ENCODE data around the gene NLRP5.
"Not testable (repeated sequence)": the region's sequence is repeated elsewhere in the genome, so short reads cannot be mapped to it uniquely, and the experiment has no call there.

Gene NLRP5

DNA sequence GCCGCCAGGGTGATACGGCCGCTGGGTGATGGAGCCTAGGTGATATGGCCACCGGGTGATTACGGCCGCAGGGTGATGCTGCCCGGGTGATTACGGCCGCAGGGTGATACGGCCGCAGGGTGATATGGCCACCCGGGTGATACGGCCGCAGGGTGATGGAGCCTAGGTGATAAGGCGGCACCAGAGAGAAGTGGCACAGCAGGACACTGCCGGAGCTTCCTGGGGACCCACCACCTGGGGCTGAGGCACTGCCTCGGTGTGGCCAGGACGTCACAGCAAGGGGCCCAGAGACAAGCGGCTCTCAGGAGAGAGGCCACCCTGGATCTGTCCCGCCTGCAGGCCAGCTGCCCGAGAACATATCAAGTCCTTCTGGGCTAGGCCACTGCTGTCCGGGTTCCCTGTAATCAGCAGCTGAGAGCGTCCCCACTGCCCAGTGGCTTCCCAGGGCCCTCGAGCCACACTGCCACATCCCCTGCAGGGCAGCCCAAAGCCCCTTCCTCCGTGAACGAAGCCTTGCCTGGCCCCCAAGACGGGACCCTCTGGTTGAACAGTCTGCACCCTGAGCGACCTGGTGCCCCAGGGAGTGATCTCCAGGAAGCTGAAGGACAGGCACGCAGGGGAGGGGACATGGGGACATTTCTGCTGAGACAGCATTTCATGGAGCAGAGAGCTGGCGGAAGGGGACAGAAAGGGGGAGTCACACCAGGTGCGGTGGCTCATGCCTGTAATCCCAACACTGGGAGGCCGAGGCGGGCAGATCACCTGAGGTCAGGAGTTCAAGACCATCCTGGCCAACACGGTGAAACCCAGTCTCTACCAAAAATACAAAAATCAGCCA is 112.4 kb downstream of the NLRP5 start:
- DNase-seq (ENCODE audit: low spot score), result no peak

DNA sequence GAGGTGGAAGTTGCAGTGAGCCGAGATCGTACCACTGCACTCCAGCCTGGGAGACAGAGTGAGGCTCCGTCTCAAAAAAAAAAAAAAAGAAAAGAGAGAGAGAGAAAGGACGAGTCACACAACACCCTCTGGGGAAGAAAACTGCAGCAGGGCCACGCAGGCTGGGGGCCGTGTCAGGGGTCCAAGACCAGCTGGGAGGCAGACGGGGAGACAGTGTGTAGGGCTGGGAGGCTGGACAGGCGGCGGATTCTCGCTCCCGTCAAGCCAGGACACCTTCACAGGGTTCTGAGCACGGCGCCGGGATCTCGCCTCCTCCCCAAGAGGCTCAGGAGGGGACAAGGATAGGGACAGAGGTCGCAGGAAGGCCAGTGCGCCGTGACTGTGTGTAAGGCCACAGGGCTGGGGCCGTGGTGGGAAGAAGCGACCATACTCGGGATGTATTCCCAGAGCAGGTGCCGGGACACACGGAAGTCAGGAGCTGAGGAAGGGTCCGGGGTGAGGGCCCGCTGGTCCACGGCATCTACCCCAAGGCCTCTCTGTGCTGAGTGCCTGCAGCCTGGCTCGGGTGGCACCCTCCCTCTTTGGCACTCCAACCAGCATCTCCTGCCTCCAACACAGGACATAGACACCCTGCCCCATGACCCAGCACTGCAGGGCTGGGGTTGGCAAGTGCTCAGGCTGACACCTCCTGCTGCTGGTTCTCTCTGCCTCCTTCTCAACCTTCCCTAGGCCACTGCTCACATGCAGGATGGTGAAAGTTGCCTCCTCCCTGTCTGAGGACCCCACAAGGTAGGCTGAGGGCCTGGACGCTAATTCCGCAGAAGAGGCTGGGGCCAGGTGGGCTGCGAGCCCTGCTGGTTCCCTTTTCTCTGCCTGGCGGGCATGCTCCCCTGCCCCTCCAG is 113.3 kb downstream of the NLRP5 start:
- DNase-seq (ENCODE audit: low spot score), result no peak

DNA sequence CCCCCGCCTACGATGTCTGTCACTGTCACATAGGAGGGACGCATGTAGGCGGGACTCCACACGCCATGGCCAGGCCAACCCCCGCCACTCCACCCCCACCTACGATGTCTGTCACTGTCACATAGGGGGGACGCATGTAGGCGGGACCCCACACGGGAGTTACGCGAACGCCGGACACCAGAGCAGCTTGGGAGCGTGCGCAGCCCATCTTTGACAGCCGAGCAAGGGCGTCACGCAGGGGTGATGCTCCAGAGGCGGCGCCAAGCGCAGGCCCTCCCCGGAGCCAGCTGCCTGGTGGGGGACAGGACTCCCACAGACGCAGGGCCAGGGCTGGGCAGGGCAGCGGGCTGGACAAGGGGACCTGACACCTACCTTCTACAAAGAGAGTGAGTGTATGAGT is 114.5 kb downstream of the NLRP5 start:
- DNase-seq (ENCODE audit: low spot score), result no peak

DNA sequence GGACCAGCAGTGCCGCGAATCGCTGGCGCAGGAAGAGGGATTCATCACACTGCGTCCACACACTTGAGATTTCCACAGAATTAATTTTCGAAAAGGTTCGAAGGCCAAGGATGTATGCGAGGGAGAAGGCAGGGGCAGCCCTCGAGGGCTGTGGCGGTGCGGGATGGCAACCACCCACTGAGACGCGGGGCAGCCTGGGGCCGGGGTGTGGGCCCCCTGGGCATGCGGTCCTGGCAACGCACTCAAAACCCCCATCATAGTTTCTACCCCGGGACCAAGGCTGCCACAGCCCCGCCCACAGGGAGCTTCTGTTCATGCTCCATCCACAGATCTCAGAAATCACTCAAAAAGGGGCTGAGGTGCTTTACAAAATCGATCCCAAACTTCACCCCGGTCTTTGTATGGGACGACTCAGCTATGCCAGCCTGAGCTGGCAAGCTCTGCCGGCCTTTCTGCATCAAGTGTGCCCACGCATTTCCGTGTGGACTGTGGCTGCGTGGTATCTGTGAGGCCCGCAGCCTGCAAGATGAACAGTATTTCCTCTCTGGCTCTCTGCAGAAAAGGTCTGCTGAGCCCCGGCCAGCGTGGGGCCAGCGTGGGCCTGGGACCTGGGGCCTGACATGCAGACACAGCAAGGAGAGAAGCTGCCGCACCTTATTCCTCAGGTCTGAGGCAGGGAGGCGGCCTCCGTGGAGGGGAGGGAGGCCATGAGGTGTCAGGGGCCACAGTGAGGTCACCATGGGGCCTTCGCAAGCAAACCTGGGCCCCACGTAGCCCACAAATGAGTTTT is 115.4 kb downstream of the NLRP5 start:
- DNase-seq (ENCODE audit: low spot score), result no peak

DNA sequence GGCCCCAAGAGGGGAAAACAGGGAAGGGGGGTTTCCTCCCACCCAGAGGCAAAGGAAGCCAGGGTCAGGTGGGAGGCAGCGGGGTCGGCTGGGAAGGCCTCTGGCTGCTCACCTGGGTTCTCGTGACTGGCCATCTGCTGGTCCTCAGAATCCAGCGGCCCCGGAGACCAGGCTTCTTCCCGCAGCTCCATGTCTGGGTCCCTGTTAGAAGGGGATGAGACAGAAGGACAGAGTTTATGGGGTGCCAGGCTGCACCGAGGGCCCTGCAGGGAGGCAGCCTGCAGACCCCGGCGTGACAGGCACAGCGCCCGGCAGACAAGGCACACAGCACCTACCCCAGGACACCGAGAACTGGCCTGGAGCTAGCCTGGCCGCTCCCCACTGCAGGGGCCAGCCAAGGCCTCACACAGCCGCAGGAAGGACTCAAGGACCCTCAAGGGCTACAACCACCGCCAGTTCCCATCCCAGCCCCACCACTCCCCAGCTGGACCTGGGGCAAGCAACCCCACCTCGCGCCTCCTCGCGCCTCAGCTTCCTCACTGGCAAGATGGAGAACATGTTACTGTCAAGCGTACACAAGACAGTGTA is 116.5 kb downstream of the NLRP5 start:
- DNase-seq (ENCODE audit: low spot score), result no peak

DNA sequence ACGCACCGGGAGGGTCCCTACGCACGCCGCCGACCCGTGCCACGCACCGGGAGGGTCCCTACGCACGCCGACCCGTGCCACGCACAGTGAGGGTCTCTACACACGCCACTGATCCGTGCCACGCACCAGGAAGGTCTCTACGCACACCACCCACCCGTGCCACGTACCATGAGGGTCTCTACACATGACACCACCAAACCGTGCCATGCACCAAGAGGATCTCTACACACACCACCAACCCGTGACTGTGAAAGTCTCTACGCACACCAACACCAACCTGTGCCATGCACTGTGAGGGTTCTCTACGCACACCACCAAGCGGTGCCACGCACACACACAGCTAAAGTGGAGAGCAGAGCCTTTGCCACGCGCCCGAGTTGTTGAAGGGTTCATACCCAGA is 117.8 kb downstream of the NLRP5 start:
- no peak for DNase-seq (ENCODE audit: low spot score)

DNA sequence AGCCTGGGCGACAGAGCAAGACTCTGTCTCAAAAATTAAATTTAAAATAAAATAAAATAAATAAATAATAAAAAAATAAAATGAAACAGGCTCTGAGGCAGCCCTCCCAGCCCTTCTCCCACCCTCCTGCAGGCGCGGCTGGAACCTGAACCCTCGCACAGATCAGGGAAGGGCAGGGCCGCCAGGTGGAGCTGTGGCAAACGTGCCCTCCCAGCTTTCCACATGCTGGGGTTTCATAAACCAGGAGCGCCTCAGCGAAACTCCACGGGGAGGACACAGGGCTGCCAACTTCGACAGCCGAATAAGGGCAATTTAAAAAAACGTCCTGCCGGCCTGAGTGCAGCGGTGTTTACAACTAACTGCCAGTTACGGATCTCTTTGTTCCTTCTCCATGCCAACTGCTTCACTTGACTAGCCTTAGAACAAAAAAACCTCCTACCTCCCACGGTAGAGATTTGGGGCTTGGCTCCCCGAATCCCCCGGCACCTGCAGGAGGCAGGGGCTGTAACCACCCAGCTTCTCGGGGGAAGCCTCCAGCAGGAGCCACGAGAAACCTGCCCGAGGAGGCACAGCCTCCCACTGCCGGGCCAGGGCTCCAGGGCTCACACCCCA is 118.6 kb downstream of the NLRP5 start:
- DNase-seq (ENCODE audit: low spot score), result peak; percentile 36

DNA sequence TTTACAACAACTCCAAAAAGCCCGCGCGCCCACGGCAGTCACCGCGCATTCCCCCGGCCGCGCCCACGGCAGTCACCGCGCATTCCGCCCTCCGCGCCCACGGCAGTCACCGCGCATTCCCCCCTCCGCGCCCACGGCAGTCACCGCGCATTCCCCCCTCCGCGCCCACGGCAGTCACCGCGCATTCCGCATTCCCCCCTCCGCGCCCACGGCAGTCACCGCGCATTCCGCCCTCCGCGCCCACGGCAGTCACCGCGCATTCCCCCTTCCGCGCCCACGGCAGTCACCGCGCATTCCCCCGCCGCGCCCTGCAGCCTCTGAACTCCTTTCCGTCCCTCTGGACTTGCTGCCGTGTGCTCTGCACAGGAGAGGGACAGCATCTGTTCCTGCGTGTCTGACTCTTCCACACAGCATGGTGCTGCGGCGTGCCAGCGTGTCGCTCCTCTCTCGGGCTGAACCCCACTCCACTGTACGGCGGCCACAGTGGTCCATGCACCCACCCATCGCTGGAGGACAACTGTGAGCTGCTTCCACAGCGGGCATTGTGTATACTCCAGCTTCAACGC is 119.3 kb downstream of the NLRP5 start:
- DNase-seq (ENCODE audit: low spot score), result not testable (repeated sequence)

DNA sequence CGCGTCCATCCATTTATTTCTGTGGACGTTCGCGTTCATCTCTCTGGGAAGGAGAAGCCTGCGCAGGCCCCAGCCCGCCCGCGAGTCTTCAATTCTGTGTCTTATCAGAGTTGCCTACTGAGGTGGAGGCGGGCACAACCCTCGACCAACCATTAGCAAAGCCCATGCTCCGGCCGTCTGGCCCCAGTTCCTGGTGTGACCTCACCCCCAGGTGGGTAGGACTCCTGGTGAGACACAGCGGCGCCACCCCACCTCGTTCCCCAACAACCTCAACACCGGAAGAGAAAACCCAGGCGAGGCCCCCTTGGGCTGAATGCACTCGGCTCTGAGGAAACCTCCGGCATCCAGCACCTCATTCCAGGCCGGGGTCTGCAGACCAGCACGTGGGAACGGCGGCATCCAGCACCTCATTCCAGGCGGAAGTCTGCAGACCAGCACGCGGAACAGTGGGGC is 119.8 kb downstream of the NLRP5 start:
- no peak for DNase-seq (ENCODE audit: low spot score)

DNA sequence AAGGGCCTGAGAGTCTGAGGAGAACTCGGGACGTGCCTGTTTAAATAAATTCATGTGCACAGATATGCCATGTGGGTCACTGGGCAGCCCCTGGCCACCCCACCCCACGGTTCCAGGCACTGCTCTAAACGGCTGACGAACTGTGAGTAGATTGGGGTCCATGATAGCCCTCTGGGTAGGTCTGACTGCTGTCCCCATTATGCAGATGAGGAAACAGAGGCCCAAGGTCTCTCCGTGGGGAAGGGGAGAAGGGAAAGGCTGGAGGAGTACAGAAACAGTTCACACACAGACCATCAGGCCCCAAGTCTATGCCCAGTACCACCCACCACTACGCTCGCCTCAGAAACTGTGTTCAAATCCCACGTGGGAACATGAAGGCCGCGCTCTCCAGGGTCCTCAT is 120.4 kb downstream of the NLRP5 start:
- DNase-seq (ENCODE audit: low spot score), result no peak

DNA sequence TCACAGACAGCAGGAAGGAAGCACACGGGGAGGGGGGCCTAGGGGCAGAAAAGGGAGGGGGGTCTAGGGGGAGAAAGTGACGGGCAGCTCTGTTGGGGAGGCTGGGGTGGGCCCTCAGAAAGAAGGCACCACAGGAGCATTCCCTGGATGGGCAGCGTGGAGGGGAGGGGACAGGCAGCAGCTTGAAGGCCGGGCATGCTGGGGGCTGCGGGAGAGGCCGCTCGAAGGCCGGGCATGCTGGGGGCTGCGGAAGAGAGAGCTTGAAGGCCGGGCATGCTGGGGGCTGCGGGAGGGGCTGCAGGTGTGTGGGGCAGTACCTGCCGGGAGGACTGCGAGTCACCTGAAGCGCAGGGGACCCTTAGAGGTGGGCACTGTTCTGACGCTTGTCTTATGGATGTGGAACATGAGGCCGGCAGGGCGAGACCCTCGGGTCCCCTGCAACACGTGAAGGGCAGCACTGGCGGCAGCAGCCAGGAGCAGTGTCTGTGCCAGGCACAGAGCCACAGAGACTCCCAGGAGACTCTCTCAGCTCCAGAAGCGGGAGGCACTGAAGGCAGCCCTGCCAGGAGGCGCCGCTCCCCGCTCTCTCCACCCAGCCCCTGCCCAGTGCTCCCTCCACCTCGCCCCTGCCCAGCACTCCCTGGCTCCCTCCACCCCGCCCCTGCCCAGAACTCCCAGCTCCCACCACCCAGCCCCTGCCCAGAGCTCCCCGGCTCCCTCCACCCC is 121.2 kb downstream of the NLRP5 start:
- no peak for DNase-seq (ENCODE audit: low spot score)

DNA sequence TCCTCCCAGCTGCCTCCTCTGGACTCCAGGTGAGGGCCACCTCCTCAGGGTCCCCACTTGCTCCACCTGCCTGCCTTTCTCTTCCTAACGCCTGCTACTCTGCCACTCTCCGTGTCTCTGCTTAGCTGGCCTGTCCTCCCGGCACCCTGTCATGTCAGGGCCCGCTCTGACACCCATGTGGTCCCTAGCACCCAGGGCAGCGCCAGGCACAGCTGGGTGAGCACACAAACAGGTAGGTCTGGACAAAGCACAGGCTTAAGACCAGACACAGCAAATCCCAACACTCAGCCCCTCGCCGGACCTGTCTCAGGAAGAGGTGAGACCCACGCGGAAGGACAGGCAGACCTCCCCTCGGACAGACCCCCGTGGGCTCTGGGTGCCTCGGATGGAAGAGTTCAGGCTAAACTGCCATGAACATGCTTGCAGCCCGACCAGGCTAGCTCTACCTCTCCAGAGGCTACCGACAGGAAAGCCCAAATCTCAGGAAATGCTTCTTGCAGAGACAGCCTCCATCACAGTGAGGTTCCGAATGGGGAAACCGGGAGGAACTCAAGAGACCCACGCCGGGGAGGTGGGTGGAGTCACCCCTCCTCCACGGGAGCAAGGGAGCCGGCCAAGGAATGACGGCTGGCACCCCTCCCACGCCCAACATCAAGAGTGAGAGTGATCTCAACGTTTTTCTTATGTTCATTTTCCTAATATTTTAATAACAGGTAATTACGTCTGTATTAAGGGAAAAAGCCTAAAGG is 122.0 kb downstream of the NLRP5 start:
- no peak for DNase-seq (ENCODE audit: low spot score)

DNA sequence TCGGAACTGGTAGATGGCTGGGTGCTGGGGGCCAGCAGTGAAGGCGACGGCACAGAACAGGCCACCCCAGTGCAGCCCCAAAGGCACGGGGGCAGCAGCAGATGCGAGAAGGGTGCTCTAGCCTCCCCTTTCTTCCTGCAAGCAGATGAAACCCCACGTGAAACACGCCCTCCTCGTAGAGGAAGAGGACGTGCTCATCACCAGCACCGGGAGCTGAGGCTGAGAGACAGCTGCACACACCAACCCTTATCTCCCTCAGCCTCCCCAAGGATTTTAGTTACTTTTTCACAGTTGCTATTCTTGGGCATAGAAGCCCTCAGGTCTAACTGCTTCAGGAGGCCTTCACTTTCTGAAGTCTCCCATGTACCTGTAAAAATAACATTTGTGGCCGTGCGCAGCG is 122.7 kb downstream of the NLRP5 start:
- no peak for DNase-seq (ENCODE audit: low spot score)

DNA sequence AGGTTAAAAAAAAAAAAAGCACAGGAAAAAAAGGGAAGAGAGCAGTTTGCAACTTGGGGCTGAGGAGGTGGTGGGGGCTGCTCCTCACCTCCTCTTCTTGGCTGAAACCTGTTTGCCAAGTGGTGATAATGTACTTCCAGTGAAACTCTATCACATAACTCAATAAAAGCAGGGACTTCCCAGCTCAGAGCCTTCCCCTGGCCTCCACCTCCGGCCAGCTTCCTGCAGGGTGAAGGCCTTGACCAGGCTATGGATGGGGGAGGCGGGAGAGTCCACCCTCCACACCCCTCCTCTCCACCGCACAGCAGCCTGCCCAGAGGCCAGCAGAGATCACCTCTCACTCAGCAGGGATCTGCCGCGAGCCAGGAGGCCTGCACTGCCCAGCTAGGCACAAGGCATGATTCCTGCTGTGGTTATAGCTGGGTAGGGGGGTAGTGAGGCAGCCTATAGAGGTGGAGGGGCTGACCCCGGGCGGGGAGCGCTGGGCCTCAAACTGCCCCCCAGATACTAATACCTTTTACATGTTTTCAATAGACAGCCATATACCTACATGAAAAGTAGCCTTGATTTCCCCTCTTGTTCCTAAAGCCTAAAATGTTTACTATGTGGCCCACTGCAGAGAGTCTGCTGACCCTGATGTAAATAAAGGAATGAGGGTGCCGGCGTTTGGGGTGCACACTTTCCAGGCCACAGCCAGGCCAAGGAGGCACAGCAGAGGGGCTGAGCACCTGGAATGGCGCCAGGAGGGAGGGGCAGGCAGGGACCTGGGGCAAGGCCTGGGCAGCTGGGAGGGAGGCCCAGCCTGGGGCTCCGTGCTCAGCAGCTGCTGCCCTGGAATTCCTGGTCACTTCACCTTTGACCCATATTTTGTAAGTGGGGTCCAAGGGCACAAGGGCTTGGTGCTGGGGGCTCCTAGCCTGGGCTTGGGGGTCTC is 124.2 kb downstream of the NLRP5 start:
- DNase-seq (ENCODE audit: low spot score), result no peak

Measured in globus pallidus (tissue), 1 donor.